Measurements from ENCODE around the gene MEN1. TPM values are rescaled to one million over a fixed set of nuclear protein-coding genes. Genes with fewer than 3 reads are reported as not detected.

Gene MEN1
- total and polyA plus RNA-seq, 9 of the 15 experiments (the other 6 are each of a cell fraction or from before 2014, with no cell fraction given), result 3.4 to 57.2 (median 19.3) TPM

- TF ChIP-seq CTCF (IDR thresholded peaks at IDR 0.05 in 2 of 3, conservative IDR thresholded peaks at IDR 0.05 in 1 of 3; ENCODE audit: insufficient read depth in 2 of 3, low read depth in 1 of 3, low read length in 3 of 3) (peak; percentile 13 to 42 (median 17); a peak in 3 of 6 replicates), TOE1 (IDR thresholded peaks at IDR 0.05; ENCODE audit: borderline replicate concordance) (no peak), TOE1 (CRISPR knock-in tag; IDR thresholded peaks at IDR 0.05; ENCODE audit: borderline replicate concordance, low read depth) (no peak), ID3 (CRISPR knock-in tag; IDR thresholded peaks at IDR 0.05) (no peak), ID3 (tag; IDR thresholded peaks at IDR 0.05) (no peak), HNRNPLL (IDR thresholded peaks at IDR 0.05; ENCODE audit: low read depth, low read length, poor library complexity, severe bottlenecking) (peak; percentile 90), RNF219 (CRISPR knock-in tag; IDR thresholded peaks at IDR 0.05) (no peak), CHCHD3 (CRISPR knock-in tag; IDR thresholded peaks at IDR 0.05) (no peak), MBD2 (IDR thresholded peaks at IDR 0.05; ENCODE audit: borderline replicate concordance, low read depth) (peak; percentile 71; the same call in 1 of the 2 replicates), FOXK1 (CRISPR knock-in tag; IDR thresholded peaks at IDR 0.05; ENCODE audit: borderline replicate concordance) (no peak), ZHX1 (conservative IDR thresholded peaks at IDR 0.05; ENCODE audit: low read length) (peak; percentile 95), TFE3 (CRISPR knock-in tag; IDR thresholded peaks at IDR 0.05) (no peak), ETS2 (tag; IDR thresholded peaks at IDR 0.05; ENCODE audit: borderline replicate concordance, poor library complexity, severe bottlenecking) (no peak), E2F1 (CRISPR knock-in tag; IDR thresholded peaks at IDR 0.05) (no peak), EGR1 (conservative IDR thresholded peaks at IDR 0.05) (peak; percentile 90), MCM2 (IDR thresholded peaks at IDR 0.05; ENCODE audit: low read depth) (no peak)
Observed at GRCh38 chr11:64778473-64779298, 31.7 kb downstream of the MEN1 start, which contains the start of gene SF1 (continued).
